Renal cortical epithelial cell (primary cell): Measurements from ENCODE around the gene SPRY1. TPM values are rescaled to one million over a fixed set of nuclear protein-coding genes. Genes with fewer than 3 reads are reported as not detected.

Experiments
- DNase-seq: peaks from one replicate; pipeline ENCODE4 v3.0.0-alpha.2; 2011; ENCODE audit warnings: low read depth
- total RNA-seq: library from RNA; depleted of rRNA; stranded (reverse); fragments of >200 nt; gene quantifications from 2 replicates; pipeline ENCODE4 v1.2.3, GENCODE V29; 2014

The SPRY1 gene
- total RNA-seq, 1 donor from 2014 or later: 7.9 TPM

DNA sequence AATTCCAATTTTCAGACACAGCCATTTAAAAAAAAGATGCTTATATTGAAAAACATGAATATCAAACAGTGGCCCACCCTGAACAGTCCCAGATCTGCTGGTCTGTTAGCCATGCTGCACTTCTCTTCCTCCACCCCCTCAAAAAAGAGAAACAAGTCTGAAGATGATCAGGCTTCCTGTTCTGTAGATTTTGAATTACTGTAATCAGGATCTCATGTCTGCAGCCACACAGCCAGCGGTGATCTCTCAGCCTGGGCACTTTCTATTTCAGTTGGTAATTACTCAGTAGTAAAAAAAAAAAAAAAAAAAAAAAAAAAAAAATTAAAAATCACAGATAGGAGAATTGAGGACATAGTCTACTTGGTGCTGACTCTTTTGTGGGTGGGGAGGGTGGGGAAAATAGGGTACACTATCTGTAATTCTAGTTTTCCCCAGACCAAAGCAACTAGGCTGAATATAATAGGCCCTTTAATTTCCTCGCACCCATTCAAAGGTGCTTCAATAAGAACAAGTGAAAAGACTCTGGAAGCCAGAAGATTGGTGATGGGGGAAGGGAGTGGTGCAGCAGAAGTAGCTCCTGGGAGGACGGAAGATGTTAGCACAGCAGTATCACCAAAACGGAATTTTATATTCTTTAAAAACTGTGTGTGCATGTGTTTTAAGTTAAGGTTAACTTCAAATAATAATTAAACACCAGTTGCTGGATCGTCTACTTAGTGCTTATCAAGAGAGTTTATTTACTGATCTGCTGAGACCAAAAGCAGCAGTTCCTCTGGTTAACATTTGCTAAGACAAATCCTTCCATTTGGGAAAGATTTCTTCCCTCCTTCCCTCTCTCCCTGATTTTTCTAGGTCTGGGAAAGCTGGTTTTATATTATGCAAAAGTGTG, 47.0 kb downstream of the SPRY1 start:
- peak; percentile 20 for DNase-seq

DNA sequence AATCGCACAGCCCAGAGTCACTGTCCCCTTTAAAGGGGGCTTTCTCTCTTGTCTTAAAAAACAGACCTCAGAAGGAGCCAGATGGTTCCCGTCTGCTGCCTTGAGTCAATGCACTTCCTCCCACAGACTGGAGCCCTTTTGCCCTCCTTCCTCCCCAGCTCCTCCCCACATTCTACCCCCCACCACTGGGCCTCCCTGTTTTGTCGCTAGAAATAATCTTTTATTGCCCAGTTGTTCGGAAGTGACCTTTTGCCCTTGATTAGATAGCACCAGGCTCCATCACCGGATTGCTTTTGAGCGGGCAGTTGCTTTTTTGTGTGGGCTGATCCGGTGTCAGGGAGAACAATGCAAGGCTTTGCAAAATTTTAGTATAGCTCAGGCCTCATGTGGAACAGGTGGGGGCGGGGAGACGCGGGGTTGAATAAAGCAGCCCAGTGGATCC, 47.7 kb downstream of the SPRY1 start:
- peak; percentile 49 for DNase-seq

- no peak for DNase-seq
These were observed 50.4 kb downstream of the SPRY1 start for GRCh38 chr4:123446865-123447474.

DNA sequence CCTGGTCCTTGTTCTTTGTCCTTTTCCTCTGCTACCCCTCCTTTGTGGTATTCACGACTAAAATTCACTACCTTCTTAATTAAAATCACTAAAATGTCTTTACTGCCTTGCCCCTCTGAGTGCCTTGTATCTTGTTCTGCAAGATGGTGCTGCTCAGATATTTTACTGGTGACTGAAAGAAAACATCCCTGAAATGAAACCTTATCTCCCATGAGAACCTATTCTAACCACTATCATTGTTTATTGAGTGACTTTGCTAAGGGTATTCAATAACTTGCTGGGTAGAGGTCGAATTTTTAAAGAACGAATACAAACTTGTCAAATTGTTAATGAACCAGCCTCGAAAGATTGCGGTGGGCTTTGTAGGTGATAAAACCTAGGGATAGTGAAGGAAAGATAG, 52.8 kb downstream of the SPRY1 start:
- DNase-seq: no peak

GRCh38 chr4:123449780-123450179, 53.2 kb downstream of the SPRY1 start:
- peak; percentile 97 for DNase-seq

- peak; percentile 25 for DNase-seq
These were observed 53.8 kb downstream of the SPRY1 start for GRCh38 chr4:123450393-123450792.

DNA sequence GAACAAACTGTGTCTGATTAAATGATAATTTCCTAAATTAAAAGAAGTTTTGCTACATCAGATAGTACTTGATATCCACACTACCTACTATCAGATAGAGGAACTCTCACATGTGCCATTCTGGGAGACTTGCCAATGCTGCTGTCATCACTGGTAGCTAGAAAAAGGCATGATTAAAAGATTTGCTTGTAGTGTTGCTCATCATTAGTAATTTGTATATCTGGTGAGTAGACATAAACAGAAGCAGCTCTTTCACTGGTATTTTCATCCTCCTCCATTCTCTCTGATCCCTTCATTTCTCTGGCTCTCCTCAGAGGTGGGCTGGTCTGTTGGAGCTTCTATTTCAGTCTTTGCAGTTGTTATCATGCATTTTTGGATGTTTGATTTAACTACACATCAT, 56.0 kb downstream of the SPRY1 start:
- DNase-seq: peak; percentile 89

GRCh38 chr4:123453061-123453680, 56.6 kb downstream of the SPRY1 start:
- DNase-seq: peak; percentile 68
